Measurements from ENCODE around the gene DNA2. TPM values are rescaled to one million over a fixed set of nuclear protein-coding genes. Genes with fewer than 3 reads are reported as not detected.

DNA2 gene
- total RNA-seq, 1 experiment from 2014 or later = 20.9 TPM

DNA sequence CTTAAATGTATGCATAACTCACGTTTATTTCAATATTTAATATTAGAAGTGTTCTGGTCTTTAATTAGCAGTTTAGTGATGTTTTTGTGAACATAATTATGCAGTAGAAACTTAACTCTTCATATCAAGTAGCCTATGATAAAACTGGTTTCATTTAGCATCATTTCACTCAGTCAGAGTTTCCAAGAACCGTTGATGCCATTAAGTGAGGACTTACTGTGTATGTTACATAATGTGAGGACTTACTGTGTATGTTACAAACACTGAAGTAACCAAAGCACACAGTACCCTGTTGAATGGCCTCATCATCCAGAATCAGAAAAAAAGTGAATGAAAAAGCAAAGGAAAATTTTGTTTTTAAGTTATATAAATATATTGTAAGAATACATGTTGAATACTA is 106.2 kb downstream of the DNA2 start:
- ChIA-PET POLR2A (no interaction called here), CTCF (no interaction called here), RAD21 (ENCODE audit: low non-redundant PET in 1 of 2, low total read pairs in 2 of 2, uncharacterized antibody in 2 of 2, unreplicated experiment in 2 of 2) (no interaction called here)
- H3K4me3 ChIP-seq (replicated peaks in 1 of 2; ENCODE audit: low read depth in 1 of 2, low read length in 2 of 2) = no peak overlapping the region
- no peaks in the 10 kb centered on the region for H3K9me3 ChIP-seq (ENCODE audit: control insufficient read depth in 1 of 2, insufficient read depth in 1 of 2, low read depth in 1 of 2, low read length in 2 of 2)
- no peak overlapping the region for H3K4me2 ChIP-seq (ENCODE audit: low read length)
- DNase-seq (ENCODE audit: low read depth, low spot score) (no peak), ATAC-seq (no peak)
- H3K36me3 ChIP-seq (ENCODE audit: control insufficient read depth in 1 of 2, insufficient read depth in 2 of 2, low read length in 2 of 2) = peaks cover 2% of the 10 kb centered on the region in 2 experiments; a peak in 2 of 4 replicates
- H3K27ac ChIP-seq (ENCODE audit: low read depth, low read length) = no peak overlapping the region
- BruUV-seq (replicated peaks) = no TSS peak
- intact Hi-C loops (cut with micrococcal nuclease) = loop anchor here (10.0 kb wide), 1 partner anchor 529 kb away; no protein-coding TSS in a partner anchor
- no peak overlapping the region for H2AFZ ChIP-seq (ENCODE audit: low read depth, low read length, poor library complexity, severe bottlenecking)
- no peaks in the 10 kb centered on the region for H3K79me2 ChIP-seq (ENCODE audit: insufficient read depth, low read length)
- H3K27me3 ChIP-seq (ENCODE audit: insufficient read depth, low read length) = no peaks in the 10 kb centered on the region
- no peaks in the 10 kb centered on the region for H4K20me1 ChIP-seq (ENCODE audit: insufficient read depth)
- no peak overlapping the region for H3K9ac ChIP-seq (ENCODE audit: low read length)
- TF ChIP-seq JUND (IDR thresholded peaks at IDR 0.05) = no peak
- no peak for TF ChIP-seq EZH2phosphoT487 (IDR thresholded peaks at IDR 0.05; ENCODE audit: borderline replicate concordance)
- no peak for TF ChIP-seq POLR2A (IDR thresholded peaks at IDR 0.05; ENCODE audit: borderline replicate concordance, extremely low read depth, insufficient read depth, insufficient read length)
- TF ChIP-seq FOSL1 (IDR thresholded peaks at IDR 0.05; ENCODE audit: low read depth) = no peak
- no peak for TF ChIP-seq ZNF274 (IDR thresholded peaks at IDR 0.05; ENCODE audit: low read depth, low read length)
- TF ChIP-seq TCF7L2 (IDR thresholded peaks at IDR 0.05; ENCODE audit: borderline replicate concordance, extremely low read depth, insufficient read depth, insufficient read length) = no peak
- no peak for TF ChIP-seq ZFX (IDR thresholded peaks at IDR 0.05)
- TF ChIP-seq SRF (IDR thresholded peaks at IDR 0.05; ENCODE audit: low read depth) = no peak
- no peak for TF ChIP-seq POLR2AphosphoS5 (IDR thresholded peaks at IDR 0.05; ENCODE audit: low read depth, low read length)
- TF ChIP-seq EGR1 (IDR thresholded peaks at IDR 0.05; ENCODE audit: low read depth) = no peak
- TF ChIP-seq, protein P1, sequence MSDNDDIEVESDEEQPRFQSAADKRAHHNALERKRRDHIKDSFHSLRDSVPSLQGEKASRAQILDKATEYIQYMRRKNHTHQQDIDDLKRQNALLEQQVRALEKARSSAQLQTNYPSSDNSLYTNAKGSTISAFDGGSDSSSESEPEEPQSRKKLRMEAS (IDR thresholded peaks at IDR 0.05) = no peak
- TF ChIP-seq YY1 (IDR thresholded peaks at IDR 0.05; ENCODE audit: extremely low read depth, insufficient replicate concordance, low read depth, low read length) = no peak
- no peak for TF ChIP-seq SIN3A (IDR thresholded peaks at IDR 0.05; ENCODE audit: low read depth)
- TF ChIP-seq, protein P2, sequence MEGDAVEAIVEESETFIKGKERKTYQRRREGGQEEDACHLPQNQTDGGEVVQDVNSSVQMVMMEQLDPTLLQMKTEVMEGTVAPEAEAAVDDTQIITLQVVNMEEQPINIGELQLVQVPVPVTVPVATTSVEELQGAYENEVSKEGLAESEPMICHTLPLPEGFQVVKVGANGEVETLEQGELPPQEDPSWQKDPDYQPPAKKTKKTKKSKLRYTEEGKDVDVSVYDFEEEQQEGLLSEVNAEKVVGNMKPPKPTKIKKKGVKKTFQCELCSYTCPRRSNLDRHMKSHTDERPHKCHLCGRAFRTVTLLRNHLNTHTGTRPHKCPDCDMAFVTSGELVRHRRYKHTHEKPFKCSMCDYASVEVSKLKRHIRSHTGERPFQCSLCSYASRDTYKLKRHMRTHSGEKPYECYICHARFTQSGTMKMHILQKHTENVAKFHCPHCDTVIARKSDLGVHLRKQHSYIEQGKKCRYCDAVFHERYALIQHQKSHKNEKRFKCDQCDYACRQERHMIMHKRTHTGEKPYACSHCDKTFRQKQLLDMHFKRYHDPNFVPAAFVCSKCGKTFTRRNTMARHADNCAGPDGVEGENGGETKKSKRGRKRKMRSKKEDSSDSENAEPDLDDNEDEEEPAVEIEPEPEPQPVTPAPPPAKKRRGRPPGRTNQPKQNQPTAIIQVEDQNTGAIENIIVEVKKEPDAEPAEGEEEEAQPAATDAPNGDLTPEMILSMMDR (IDR thresholded peaks at IDR 0.05 in 2 of 3, conservative IDR thresholded peaks at IDR 0.05 in 1 of 3; ENCODE audit: borderline replicate concordance in 1 of 3, insufficient read depth in 1 of 3, low read depth in 2 of 3, low read length in 2 of 3) = no peak
- TF ChIP-seq, protein P3, sequence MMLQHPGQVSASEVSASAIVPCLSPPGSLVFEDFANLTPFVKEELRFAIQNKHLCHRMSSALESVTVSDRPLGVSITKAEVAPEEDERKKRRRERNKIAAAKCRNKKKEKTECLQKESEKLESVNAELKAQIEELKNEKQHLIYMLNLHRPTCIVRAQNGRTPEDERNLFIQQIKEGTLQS (IDR thresholded peaks at IDR 0.05) = no peak
- no peak for TF ChIP-seq ELF1 (IDR thresholded peaks at IDR 0.05; ENCODE audit: borderline replicate concordance, low read depth)
- TF ChIP-seq CBX3 (IDR thresholded peaks at IDR 0.05; ENCODE audit: low read depth) = no peak
- TF ChIP-seq, protein P4, sequence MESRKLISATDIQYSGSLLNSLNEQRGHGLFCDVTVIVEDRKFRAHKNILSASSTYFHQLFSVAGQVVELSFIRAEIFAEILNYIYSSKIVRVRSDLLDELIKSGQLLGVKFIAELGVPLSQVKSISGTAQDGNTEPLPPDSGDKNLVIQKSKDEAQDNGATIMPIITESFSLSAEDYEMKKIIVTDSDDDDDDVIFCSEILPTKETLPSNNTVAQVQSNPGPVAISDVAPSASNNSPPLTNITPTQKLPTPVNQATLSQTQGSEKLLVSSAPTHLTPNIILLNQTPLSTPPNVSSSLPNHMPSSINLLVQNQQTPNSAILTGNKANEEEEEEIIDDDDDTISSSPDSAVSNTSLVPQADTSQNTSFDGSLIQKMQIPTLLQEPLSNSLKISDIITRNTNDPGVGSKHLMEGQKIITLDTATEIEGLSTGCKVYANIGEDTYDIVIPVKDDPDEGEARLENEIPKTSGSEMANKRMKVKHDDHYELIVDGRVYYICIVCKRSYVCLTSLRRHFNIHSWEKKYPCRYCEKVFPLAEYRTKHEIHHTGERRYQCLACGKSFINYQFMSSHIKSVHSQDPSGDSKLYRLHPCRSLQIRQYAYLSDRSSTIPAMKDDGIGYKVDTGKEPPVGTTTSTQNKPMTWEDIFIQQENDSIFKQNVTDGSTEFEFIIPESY (IDR thresholded peaks at IDR 0.05; ENCODE audit: extremely low read depth, insufficient replicate concordance, low read length) = no peak
- TF ChIP-seq CEBPB (IDR thresholded peaks at IDR 0.05; ENCODE audit: low read depth) = no peak
- TF ChIP-seq, protein P5, sequence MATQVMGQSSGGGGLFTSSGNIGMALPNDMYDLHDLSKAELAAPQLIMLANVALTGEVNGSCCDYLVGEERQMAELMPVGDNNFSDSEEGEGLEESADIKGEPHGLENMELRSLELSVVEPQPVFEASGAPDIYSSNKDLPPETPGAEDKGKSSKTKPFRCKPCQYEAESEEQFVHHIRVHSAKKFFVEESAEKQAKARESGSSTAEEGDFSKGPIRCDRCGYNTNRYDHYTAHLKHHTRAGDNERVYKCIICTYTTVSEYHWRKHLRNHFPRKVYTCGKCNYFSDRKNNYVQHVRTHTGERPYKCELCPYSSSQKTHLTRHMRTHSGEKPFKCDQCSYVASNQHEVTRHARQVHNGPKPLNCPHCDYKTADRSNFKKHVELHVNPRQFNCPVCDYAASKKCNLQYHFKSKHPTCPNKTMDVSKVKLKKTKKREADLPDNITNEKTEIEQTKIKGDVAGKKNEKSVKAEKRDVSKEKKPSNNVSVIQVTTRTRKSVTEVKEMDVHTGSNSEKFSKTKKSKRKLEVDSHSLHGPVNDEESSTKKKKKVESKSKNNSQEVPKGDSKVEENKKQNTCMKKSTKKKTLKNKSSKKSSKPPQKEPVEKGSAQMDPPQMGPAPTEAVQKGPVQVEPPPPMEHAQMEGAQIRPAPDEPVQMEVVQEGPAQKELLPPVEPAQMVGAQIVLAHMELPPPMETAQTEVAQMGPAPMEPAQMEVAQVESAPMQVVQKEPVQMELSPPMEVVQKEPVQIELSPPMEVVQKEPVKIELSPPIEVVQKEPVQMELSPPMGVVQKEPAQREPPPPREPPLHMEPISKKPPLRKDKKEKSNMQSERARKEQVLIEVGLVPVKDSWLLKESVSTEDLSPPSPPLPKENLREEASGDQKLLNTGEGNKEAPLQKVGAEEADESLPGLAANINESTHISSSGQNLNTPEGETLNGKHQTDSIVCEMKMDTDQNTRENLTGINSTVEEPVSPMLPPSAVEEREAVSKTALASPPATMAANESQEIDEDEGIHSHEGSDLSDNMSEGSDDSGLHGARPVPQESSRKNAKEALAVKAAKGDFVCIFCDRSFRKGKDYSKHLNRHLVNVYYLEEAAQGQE (IDR thresholded peaks at IDR 0.05; ENCODE audit: low read depth) = no peak
- no peaks in the 10 kb centered on the region for H3K9me2 ChIP-seq (ENCODE audit: insufficient read depth)
- no peaks in the 10 kb centered on the region for H3K4me1 ChIP-seq (ENCODE audit: control insufficient read depth in 1 of 2, insufficient read depth in 2 of 2, low read length in 2 of 2)

Measured in HCT116 (cell line).